ENCODE measurements around the gene SVIL.

Gene SVIL

DNA sequence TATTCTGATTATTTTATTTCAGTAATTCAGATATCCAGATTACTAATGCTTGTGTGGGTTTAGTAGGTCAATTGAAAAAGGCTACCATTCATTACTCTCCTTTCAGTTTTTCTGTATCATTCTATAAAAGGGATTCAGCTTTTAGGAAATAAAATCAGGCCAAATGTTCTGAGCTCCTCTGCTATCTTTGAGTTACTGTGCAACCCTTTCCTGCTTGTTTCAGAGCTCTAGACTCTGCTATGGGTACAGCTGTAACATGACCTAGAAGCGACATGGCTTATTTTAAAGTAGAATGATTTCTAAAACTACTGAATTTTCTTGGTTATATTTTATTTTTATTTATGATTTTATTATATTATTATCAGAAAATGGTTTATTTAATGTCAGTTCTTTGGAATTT lies 203.1 kb downstream of the SVIL start:
- no peak for DNase-seq (ENCODE audit: insufficient read length, low spot score)
- TF ChIP-seq, protein P1, sequence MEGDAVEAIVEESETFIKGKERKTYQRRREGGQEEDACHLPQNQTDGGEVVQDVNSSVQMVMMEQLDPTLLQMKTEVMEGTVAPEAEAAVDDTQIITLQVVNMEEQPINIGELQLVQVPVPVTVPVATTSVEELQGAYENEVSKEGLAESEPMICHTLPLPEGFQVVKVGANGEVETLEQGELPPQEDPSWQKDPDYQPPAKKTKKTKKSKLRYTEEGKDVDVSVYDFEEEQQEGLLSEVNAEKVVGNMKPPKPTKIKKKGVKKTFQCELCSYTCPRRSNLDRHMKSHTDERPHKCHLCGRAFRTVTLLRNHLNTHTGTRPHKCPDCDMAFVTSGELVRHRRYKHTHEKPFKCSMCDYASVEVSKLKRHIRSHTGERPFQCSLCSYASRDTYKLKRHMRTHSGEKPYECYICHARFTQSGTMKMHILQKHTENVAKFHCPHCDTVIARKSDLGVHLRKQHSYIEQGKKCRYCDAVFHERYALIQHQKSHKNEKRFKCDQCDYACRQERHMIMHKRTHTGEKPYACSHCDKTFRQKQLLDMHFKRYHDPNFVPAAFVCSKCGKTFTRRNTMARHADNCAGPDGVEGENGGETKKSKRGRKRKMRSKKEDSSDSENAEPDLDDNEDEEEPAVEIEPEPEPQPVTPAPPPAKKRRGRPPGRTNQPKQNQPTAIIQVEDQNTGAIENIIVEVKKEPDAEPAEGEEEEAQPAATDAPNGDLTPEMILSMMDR (IDR thresholded peaks at IDR 0.05; ENCODE audit: insufficient read depth, missing control alignments) = no peak
- no peak for FAIRE-seq

DNA sequence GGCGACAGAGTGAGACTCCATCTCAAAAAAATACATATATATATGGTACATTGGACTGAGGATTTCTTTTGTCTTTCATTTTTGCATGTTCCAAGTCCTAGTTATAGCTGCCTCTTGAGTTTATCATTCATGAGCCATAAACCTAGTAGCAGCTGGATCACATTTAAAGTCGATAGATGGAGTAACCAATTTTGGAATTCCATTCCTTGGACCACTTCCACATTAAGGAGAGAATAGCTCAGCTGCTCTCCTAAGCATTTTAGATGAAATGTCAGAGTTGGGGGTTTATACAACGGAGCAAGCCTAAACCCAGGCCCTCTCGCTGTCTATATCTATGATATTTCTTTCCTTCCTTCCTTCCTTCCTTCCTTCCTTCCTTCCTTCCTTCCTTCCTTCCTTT lies 204.7 kb downstream of the SVIL start:
- FAIRE-seq (no peak), DNase-seq (ENCODE audit: insufficient read length, low spot score) (no peak)
- TF ChIP-seq, protein P1 (IDR thresholded peaks at IDR 0.05; ENCODE audit: insufficient read depth, missing control alignments) = no peak

DNA sequence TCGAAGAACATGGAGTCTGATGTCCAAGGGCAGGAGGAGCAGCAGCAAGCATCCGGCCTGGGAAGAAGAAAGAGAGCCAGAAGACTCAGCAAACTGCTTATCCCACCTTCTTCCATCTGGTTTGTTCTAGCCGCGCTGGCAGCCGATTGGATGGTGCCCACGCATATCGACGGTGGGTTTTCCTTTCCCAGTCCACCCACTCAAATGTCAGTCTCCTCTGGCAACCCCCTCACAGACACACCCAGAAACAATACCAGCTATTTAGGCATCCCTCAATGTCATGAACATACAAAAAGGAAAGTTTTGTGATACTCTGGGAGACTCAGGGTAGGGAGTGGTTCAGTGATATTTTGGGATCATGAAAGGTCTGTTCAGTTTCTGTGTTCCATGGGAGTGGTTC lies 206.3 kb downstream of the SVIL start:
- TF ChIP-seq, protein P1 (IDR thresholded peaks at IDR 0.05; ENCODE audit: insufficient read depth, missing control alignments) = no peak
- FAIRE-seq (no peak), DNase-seq (ENCODE audit: insufficient read length, low spot score) (no peak)

DNA sequence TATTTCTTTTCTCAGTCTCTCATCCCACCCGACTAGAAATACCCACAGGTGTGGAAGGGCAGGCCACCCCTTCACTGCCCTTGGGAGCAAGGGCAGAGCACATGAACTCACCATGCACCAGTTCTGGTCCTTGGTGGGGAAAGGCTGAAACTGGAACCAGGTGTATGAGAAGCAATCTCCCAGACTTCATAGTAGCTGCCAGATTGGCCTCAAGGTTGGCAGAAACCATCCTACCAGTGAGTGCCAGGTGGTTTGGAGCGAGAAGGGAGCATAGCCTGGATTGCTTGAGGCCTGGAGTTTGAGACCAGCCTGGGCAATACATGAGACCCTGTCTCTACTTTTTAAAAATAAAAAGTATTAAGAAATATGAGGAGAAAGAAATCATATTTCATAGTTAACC lies 207.1 kb downstream of the SVIL start:
- FAIRE-seq = no peak
- no peak for DNase-seq (ENCODE audit: insufficient read length, low spot score)
- TF ChIP-seq, protein P1 (IDR thresholded peaks at IDR 0.05; ENCODE audit: insufficient read depth, missing control alignments) = no peak

- TF ChIP-seq, protein P1 (IDR thresholded peaks at IDR 0.05; ENCODE audit: insufficient read depth, missing control alignments) = no peak
- DNase-seq (ENCODE audit: insufficient read length, low spot score) (no peak), FAIRE-seq (no peak)
These were observed 208.4 kb downstream of the SVIL start for GRCh38 chr10:29426420-29426819.

DNA sequence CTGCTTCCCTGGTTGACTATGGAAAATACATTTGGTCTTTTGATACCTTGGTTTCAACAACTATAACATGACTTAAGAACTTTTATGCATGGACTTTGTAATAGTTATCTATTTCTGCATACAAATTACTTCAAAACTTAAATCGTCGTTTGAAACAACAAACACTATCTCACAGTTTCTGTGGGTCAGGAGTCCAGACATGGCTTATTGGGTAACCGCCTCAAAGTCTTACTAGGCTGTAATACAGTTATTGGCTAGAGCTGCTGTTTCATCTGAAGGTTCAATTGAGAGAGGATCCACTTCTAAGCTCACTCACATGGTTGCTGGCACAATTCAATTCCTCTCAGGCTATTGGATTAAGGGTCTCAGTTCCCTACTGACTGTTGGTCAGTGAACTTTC lies 210.8 kb downstream of the SVIL start:
- no peak for DNase-seq (ENCODE audit: insufficient read length, low spot score)
- no peak for FAIRE-seq
- TF ChIP-seq, protein P1 (IDR thresholded peaks at IDR 0.05; ENCODE audit: insufficient read depth, missing control alignments) = no peak

GRCh38 chr10:29420744-29421143 lies 214.0 kb downstream of the SVIL start:
- no peak for DNase-seq (ENCODE audit: insufficient read length, low spot score)
- FAIRE-seq = no peak
- TF ChIP-seq, protein P1 (IDR thresholded peaks at IDR 0.05; ENCODE audit: insufficient read depth, missing control alignments) = no peak

All from D721Med (cell line).